ENCODE data around the gene MLXIPL.

DNA sequence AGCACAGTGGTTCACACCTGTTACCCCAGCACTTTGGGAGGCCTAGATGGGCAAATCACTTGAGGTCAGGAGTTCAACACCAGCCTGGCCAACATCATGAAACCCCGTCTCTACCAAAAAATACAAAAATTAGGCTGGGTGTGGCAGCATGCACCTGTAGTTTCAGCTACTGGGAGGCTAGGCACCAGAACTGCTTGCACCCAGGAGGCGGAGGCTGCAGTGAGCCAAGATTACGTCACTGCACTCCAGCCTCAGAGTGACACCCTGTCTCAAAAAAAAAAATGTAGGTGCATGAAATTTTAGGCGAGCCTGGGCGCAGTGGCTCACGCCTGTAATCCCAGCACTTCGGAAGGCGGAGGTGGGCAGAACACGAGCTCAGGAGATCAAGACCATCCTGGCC is 76.5 kb downstream of the MLXIPL start:
- TF ChIP-seq CTCF (IDR thresholded peaks at IDR 0.05): no peak
- no peak for TF ChIP-seq POLR2AphosphoS5 (IDR thresholded peaks at IDR 0.05)
